HG03097 (cell line): ENCODE results near the gene DOCK3.
"Not testable (repeated sequence)": the region's sequence is repeated elsewhere in the genome, so short reads cannot be mapped to it uniquely, and the experiment has no call there.

Experiments
- ATAC-seq: cut with Tn5 transposase; IDR thresholded peaks from one replicate; pipeline ENCODE4 v1.9.1; 2021; ENCODE audit not compliant: unreplicated experiment, low FRiP score

The DOCK3 gene

GRCh38 chr3:50790894-50791293 lies 116.2 kb downstream of the DOCK3 start:
- ATAC-seq: not testable (repeated sequence)

- no peak for ATAC-seq
These were observed 117.8 kb downstream of the DOCK3 start for GRCh38 chr3:50792568-50792967.

DNA sequence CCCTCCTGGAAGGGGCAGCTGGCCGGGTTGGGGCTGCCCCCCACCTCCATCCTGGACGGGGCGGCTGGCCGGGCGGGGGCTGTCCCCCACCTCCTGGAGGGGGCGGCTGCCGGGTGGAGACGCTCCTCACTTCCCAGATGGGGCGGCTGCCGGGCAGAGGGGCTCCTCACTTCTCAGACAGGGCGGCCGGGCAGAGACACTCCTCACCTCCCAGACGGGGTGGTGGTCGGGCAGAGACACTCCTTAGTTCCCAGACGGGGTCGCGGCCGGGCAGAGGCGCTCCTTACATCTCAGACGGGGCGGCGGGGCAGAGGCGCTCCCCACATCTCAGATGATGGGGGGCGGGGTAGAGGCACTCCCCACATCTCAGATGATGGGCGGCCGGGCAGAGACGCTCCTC lies 129.1 kb downstream of the DOCK3 start:
- not testable (repeated sequence) for ATAC-seq

- ATAC-seq: not testable (repeated sequence)
These were observed 129.6 kb downstream of the DOCK3 start for GRCh38 chr3:50804376-50804775.

DNA sequence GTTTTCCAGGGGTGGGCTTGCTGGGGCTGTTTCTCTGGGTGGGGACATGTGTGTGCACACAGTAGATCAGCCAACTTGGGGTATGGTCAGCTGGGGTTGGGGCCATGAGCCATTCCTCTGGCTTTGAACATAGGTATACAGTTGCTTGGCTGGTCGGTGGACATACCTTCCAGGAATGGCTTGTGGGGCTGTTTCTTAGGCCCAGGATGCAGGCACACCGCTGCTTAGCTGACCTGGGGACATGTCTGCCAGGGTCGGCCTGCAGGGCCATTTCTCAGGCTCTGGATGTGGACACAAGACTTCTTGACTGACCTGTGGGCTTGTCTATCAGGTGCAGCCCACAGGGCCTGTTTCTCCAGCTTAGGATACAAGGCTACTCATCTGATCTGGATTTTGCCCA lies 130.6 kb downstream of the DOCK3 start:
- ATAC-seq: no peak

DNA sequence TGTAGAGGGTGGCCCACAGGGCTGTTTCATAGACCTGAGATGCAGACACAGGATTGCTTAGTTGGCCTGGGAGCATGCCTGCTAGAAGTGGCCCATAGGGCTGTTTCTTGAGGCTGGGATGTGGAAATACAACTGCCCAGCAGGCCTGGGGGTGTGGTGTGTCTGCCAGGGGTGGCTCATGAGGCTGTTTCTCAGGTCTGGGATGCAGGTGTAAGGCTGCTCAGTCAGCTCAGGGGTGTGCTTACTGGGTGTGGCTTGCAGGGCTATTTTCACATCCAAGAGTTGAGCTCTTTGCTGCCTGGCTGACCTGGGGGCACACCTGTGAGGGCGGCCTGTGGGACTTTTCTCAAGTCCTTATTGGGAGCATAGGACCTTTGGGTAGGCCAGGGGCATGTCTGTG lies 131.3 kb downstream of the DOCK3 start:
- ATAC-seq: no peak

- ATAC-seq: no peak
These were observed 132.1 kb downstream of the DOCK3 start for GRCh38 chr3:50806806-50807205.

GRCh38 chr3:50807266-50807665 lies 132.5 kb downstream of the DOCK3 start:
- no peak for ATAC-seq

DNA sequence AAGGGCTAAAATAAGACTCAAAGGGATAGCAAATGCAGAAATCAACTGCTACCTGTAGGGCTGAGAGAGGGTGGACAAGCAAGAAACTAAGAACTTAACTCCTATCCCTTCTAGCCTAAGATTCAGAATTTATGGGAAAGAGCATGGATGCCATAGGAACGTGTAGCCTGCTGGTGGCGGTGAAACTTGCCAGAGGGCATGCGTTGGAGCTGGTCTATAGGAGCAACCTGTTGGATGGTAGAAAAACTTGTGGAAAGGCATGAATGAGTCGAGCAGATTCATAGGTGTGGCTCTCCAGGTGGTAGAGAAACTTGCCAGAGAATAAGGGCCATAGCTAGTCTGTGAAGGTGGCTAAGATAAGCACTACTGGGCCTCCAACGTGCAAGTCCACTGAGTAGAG lies 137.2 kb downstream of the DOCK3 start:
- no peak for ATAC-seq

GRCh38 chr3:50815844-50816243 lies 141.1 kb downstream of the DOCK3 start:
- no peak for ATAC-seq

GRCh38 chr3:50816894-50817293 lies 142.2 kb downstream of the DOCK3 start:
- no peak for ATAC-seq

- ATAC-seq: no peak
These were observed 143.2 kb downstream of the DOCK3 start for GRCh38 chr3:50817756-50818529.

GRCh38 chr3:50819882-50820281 lies 145.2 kb downstream of the DOCK3 start:
- no peak for ATAC-seq

- no peak for ATAC-seq
These were observed 151.1 kb downstream of the DOCK3 start for GRCh38 chr3:50825841-50826240.

DNA sequence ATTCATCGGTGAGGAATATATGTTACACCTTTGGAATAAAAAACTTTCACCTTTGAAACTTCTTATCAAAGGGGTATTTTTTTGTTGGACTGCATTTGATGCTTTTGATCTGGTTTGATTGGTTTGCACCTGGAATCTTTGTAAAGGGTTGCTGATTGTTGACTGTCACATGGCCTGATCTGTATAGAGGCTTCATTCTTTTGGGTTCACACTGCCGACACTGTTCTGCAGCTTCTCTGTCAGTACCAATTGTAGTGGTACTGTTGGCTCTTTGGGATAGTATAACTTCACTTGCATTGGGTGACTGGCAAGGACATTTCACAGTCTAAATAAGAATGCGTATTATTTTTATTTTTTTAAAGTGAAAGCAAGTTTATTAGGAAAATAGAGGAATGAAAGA lies 155.7 kb downstream of the DOCK3 start:
- ATAC-seq: no peak

DNA sequence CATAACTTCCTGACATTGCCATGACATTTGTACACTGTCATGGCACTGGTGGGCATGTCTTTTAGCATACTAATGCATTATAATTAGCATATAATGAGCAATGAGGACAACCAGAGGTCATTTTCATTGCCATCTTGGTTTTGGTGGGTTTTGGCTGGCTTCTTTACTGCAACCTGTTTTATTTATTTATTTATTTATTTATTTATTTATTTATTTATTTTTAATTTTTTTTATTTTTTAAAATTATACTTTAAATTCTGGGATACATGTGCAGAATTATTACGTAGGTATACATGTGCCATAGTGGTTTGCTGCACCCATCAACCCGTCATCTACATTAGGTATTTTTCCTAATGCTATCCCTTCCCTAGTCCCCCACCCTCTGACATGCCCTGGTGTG lies 156.3 kb downstream of the DOCK3 start:
- ATAC-seq: not testable (repeated sequence)

- no peak for ATAC-seq
These were observed 166.3 kb downstream of the DOCK3 start for GRCh38 chr3:50840983-50841489.

GRCh38 chr3:50848308-50848707 lies 173.6 kb downstream of the DOCK3 start:
- ATAC-seq: no peak

DNA sequence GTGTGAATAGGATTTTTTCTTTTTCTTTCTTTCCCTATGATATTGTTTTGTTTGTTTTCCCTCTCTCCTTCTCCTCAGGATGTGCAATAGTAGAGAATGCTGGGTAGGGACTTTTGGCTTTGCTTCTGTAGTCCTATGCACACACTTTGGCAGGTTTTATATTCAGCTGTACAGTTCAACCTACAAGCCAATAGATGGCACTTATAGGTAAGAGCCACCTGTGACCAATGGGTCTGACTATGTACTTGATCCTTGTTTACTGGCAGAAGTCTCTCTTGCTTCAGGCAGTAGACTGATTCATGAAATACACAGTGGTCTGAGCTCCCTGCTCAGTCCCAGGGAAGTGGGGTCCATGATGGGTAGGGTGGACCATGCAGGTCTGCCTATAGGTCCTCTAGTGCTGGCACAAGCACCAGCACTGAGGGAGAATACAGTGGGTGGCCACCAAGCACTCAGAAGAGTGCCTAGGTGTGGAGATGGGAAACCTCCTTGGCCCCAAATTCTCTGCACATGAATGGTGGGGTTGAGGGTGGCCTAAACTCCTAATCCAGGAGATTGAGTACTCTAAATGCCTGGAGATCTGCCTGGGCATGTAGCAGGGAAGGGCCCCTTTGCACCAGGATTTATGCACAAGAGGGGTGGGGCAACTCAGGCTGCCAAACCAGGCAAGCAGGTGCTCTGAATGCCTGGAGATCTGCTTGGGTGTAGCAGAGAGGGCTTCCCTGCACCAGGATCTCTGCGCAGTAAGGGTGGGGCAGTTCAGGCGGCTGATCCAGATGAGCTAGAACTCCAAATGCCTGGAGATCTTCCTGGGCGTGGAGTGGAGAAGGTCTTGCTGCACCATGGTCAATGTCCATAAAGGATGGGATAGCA lies 176.1 kb downstream of the DOCK3 start:
- no peak for ATAC-seq

DNA sequence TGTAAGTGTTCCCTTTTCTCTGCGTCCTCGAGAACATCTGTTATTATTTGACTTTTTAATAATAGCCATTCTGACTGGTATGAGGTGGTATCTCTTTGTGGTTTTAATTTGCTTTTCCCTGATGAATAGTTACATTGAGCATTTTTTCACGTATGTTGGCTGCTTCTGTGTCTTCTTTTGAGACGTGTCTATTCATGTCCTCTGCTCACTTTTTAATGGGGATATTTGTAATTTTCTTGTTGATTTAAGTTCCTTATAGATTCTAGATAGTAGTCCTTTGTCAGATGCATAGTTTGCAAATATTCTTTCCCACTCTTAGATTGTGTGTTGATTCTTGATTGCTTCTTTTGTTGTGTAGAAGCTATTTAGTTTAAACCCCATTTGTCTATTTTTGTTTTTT lies 179.2 kb downstream of the DOCK3 start:
- no peak for ATAC-seq

GRCh38 chr3:50862221-50862620 lies 187.5 kb downstream of the DOCK3 start:
- no peak for ATAC-seq
